NCI-H2107 treated with DMSO at 0.1 percent for 48 hours (cell line): ENCODE measurements around the gene DRG2.

Experiments
- DNase-seq: peaks from one replicate; lab custom pipeline; 2025; ENCODE audit not compliant: unreplicated experiment; lab: John Stamatoyannopoulos, UW

The DRG2 gene

DNA sequence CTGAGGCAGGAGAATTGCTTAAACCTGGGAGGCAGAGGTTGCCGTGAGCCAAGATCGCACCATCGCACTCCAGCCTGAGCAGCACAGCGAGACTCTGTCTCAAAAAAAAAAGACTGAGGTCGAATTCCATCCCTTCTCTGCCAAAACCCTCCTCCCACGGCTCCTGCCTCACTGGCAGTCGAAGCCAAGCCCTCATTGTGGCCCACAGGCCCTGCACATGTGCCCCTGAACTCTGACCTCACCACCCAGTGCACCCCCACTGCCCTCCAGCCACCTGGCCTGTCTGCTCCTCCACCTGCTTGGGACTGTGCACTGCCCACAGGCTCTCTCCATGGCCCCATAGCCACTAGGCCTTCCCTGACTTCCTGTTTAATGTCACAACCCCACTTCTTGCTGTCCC lies 27.8 kb downstream of the DRG2 start:
- no peak for DNase-seq

DNA sequence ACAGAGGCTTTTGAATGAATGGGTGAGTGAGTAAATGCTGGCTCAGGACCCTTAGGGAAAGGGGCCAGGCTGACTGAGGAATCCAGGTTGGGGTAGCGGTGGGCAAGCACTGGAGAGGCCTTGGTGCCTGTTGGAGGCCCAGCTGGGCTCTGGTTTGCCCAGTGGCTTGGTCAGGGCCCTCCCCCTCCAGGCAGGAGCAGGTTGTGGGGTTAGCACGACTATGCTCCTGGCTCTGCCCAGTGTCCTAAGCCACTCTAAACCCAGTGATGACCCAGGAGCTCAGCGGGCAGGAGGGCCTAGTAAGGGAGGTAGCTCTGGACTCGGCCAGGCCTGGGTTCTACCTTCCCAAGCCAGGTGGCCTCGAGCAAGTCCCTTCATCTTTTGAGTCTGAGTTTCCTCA lies 28.3 kb downstream of the DRG2 start:
- DNase-seq, result no peak

DNA sequence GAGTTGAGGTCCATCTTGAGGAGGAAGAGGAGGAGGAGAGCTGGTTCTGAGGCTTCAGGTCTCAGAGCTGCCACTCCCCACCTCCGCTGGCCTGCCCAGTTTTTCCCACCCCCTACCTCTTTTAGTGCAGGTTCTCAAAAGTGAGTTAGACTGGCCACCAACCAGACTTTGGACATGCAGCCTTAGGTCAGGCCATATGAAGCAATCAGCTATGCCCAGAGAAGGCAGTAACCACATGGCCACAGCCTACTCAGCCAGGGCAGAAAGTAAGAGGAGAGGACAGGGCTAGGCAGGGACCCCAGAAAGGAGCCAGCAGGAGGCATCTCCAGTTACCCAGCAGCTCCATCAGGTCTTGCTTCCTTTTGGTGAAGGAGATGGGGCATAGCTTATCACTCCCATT lies 29.8 kb downstream of the DRG2 start:
- no peak for DNase-seq

DNA sequence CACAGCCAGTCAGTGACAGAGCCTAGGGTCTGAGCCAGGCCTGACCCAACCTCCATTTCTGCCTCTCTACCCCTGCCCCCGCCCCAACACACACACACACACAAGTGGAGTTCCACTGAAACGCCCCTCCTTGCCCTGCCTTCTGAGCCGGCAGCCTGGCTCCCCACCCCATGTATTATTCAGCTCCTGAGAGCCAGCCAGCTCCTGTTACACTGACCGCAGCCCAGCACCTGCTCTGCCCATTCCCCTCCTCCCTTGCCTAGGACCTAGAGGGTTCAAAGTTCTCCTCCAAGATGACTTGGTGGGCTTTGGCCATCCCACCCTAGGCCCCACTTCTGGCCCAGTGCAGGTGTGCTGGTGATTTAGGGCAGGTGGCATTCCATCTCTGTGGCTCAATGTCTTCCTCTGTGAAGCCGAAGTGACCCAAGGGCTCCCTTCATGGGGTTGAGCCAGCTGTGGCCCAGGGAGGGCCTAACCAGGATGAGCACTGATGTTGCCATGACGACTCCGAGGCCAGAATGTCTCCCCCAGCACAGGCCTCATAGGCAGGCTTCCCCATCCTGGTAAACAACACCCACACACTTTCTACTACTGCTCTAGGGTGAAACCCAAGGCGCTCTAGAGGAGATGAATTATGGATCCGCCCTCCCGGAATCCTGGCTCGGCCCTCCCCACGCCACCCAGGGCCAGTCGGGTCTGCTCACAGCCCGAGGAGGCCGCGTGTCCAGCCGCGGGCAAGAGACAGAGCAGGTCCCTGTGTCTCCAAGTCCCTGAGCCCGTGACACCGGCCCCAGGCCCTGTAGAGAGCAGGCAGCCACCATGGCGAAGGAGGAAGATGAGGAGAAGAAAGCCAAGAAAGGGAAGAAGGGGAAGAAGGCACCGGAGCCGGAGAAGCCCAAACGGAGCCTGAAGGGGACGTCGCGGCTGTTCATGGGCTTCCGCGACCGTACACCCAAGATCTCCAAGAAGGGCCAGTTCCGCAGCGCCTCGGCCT lies 30.5 kb downstream of the DRG2 start:
- peak; percentile 50 for DNase-seq

DNA sequence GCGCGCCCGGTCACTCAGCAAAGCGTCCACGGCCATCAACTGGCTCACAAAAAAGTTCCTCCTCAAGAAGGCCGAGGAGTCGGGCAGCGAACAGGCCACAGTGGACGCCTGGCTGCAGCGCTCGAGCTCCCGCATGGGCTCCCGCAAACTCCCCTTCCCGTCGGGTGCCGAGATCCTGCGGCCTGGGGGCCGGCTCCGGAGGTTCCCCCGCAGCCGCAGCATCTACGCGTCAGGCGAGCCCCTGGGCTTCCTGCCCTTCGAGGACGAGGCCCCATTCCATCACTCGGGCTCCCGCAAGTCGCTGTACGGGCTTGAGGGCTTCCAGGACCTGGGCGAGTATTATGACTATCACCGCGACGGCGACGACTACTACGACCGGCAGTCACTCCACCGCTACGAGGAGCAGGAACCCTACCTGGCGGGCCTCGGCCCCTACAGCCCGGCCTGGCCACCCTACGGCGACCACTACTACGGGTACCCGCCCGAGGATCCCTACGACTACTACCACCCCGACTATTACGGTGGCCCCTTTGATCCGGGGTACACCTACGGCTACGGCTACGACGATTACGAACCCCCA lies 31.5 kb downstream of the DRG2 start:
- DNase-seq, result no peak

DNA sequence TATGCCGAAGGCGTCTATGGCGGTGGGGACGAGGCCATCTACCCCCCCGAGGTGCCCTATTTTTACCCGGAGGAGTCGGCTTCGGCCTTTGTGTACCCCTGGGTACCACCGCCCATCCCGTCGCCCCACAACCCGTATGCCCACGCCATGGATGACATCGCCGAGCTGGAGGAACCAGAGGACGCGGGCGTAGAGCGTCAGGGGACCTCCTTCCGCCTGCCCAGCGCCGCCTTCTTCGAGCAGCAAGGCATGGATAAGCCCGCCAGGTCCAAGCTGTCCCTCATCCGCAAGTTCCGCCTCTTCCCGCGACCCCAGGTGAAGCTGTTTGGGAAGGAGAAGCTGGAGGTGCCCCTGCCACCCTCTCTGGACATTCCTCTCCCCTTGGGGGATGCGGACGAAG lies 32.2 kb downstream of the DRG2 start:
- no peak for DNase-seq

DNA sequence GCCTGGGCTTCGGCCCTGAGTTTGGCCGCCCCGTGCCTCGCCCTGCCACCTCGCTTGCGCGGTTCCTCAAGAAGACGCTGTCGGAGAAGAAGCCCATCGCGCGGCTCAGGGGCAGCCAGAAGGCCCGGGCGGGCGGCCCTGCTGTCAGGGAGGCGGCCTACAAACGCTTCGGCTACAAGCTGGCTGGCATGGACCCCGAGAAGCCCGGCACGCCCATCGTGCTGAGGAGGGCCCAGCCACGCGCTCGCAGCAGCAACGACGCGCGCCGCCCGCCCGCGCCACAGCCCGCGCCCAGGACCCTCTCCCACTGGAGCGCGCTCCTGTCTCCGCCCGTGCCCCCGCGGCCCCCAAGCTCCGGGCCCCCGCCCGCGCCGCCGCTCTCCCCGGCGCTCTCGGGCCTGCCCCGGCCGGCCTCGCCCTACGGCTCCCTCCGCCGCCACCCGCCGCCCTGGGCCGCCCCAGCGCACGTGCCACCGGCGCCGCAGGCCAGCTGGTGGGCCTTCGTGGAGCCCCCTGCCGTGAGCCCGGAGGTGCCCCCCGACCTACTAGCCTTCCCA lies 32.8 kb downstream of the DRG2 start:
- DNase-seq, result no peak

DNA sequence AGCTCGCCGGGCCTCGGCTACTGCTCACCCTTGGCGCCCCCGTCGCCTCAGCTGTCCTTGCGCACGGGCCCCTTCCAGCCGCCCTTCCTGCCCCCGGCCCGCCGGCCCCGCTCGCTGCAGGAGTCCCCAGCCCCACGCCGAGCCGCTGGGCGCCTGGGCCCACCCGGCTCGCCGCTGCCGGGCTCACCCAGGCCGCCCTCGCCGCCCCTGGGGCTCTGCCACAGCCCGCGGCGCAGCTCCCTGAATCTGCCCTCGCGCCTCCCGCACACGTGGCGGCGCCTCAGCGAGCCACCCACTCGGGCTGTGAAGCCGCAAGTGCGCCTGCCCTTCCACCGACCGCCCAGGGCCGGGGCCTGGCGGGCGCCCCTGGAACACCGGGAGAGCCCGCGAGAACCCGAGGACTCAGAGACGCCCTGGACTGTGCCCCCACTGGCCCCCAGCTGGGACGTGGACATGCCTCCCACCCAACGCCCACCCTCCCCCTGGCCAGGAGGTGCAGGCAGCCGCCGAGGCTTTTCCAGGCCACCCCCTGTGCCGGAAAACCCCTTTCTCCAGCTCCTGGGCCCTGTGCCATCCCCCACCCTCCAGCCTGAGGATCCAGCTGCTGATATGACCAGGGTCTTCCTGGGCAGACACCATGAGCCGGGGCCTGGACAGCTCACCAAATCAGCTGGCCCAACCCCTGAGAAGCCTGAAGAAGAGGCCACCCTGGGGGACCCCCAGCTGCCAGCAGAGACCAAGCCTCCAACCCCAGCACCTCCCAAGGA lies 33.6 kb downstream of the DRG2 start:
- no peak for DNase-seq

DNA sequence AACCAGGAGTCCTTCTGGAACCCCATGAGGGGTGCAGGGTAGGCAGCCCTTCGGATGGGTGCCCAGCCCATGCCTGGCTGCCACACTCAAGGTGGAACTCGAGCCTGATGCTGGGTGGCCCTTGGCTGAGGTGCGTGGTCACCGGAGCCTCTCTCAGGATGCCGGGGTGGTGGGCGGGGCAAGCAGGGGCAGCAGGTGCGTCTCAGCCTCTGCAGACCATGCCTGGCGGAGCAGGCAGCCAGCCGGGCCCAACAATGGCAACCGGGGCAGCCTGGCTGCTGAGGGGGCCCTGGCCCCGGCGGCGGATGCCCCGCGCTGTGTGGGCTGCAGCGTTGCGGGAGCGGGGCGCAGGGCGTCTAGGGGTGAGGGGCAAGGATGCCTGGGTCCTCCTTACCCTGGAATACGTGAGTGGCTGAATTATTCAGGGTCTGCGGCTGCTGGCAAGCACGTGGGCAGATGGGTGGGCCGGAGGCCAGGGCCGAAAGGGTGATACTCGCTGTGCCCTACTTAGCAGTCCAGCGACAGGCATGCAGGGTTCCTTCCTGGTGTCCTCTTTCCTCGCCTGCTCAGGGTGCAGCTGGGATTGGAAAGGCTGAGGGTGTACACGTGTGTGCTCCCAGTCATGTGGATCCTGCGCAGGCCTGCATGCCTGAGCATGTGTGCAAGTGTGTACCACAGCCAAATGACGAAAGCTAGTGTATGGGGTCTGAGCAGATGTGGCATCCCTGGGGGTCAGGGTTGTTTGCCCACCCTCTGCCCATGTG lies 35.4 kb downstream of the DRG2 start:
- no peak for DNase-seq

DNA sequence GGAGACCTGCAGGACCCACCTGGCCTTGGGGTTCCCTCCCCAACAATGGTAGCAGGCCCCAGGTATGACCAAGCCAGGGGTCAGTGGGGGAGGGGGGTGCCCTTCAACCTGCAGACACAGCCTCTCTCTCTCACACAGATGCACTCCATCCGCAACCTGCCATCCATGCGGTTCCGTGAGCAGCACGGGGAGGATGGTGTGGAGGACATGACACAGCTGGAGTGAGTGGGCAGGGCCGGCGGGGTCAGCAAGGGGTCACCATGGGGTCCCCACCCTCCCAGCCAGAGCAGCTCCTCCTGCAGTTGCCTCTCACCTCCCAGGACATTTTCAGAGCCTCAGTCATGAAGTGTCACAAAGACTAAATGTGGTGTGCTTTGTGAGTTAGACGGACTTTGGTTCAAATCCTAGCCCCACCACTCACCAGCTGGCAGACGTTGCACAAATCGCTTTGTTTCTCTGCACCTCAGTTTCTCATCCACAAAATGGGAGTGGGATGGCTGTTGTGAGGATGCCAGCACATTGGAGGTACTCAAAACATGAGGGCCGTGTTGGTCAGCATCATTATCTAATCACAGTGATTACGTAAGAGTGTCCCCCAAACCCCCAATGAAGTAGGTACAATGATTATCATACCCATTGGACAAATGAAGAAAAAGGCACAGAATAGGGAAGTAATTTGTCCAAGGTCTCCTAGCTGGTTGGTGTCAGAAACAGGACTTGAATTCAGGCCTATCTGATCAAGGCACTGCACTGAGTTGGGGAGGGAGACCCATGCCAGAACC lies 36.8 kb downstream of the DRG2 start:
- no peak for DNase-seq

DNA sequence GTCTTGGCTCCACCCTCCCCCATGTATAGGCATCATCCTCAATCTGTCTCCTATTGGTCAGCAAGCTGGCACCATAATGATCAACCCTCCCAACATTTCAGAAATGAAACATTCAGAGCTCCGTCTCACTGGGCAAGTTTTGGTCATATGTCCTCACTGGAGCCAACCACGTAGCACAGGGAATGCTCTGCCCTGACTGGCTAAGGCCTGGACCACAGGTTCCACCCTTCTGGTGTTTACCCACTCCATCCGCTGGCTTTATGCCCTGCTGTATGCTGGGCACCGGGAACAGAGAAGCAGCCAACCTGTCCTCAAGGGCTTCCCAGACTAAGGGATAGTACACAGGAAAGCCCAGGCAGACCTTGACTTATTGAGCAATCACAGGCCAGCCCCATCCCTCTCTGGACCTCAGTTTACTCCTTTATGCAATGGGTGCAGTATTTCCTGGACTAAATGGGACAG lies 41.3 kb downstream of the DRG2 start:
- DNase-seq, result no peak

DNA sequence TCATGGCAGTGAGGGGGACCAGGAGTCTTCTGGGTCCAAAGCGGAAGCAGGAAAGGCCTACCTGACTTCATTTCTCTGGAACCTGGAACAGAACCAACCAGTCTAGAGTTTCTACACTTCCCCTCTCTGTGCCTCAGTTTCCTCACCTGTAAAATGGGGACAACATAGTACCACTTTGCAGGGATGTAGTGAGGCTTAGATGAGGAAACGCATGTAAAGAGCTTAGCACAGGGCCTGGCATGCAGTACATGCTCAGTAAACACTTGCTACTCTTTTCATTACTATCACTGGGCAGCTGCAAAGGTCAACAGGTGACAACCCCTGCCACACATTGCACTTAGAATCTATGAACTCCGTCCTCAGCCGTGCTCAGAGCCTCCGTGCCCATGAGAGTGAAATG lies 45.0 kb downstream of the DRG2 start:
- DNase-seq, result no peak

DNA sequence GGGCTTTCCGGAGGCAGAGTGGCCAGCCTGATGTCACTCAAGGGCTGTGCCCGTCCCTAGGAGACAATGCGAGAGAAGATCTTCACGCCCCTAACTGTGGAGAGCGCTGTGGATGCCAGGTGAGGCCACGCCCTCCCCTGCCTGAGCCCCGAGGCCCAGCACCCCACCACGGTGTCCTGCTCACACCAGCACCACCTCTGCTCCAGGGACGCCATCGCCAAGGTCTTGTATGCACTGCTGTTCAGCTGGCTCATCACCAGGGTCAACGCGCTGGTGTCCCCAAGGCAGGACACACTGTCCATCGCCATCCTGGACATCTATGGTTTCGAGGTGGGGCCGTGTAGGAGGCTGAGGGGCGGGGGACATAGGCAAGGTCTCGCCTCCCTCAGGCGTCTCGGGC lies 48.6 kb downstream of the DRG2 start:
- DNase-seq, result no peak

DNA sequence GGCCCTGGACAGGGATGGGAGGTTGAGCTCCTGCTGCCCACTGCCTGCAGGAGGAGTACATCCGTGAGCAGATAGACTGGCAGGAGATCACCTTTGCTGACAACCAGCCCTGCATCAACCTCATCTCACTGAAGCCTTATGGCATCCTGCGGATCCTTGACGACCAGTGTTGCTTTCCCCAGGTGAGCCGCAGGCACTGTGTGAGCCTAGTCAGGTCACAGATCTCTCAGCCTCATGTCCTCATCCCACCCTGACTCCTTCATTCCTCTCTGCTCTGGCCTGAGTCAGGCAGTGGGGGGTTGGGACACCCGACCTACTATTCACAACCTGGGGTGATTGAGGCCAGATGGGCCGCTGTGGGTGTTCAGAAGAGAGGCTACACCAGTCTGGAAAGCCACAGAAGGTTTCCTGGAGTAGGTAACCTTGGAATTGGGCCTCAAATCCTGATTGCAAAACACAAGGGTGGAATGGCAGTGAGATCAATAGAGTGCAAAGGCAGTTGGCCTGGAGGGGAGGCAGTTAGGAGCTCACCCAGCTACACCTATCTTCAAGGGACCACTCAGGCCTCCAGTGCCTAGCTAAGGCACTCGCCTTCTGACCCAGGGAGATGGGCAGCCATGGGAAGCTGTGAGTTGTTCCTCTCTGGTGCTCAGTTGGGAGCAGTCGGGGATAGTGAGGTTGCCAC lies 50.5 kb downstream of the DRG2 start:
- no peak for DNase-seq

DNA sequence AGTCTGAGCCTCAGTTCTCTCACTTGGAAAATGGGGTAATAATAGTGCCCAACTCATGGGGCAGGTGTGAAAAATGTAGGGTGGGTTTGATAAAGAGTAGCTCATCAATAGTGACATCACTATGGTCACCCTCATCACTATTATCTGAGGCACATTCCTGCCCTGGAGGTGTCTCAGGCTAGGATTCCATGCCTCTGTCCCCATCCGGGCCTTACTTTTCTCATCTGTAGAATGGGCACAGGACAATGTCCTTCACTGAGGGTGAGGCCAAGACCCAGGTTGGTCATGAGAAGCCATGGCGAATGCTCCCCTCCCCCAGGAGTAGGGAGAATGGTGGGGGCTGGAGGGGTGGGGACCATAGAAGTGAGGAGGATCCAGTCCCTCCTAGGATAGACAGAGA lies 51.3 kb downstream of the DRG2 start:
- DNase-seq, result no peak

DNA sequence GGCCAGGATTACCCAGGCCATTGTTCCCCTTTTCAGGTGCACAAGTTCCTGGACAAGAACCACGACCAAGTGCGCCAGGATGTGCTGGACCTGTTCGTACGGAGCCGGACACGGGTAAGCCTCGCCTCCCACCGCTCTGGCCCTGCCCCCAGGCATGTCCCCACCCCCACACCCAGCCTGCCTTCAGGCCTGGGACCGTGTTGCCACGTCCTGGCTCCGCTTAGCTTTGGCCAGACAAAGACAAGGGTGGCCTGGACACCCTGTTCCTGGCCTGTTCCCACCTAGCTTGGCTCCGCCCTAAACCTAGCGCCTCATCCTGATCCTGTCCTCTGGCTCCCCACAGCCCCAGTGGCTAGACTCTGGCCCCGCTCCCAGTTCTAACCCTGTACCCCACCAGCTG lies 51.8 kb downstream of the DRG2 start:
- DNase-seq, result no peak

DNA sequence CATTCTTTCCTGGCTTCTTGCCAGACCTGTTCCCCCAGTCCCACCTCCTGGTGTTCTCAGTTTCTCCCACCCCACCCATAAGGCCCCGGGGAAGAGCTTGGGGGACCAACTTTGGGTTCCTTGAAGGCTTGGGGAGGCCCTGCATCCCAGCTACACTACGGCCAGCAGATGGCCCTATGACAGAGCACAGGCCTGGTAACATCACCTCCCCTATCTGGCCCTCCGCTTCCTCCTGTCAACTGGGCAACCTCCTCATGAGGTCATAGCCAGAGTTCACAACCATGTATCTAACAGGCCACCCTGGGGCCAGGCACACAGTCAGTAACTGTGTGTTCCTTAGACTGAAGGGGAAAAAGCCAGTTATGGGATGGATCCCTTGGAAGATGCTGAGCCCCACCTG lies 52.2 kb downstream of the DRG2 start:
- no peak for DNase-seq

DNA sequence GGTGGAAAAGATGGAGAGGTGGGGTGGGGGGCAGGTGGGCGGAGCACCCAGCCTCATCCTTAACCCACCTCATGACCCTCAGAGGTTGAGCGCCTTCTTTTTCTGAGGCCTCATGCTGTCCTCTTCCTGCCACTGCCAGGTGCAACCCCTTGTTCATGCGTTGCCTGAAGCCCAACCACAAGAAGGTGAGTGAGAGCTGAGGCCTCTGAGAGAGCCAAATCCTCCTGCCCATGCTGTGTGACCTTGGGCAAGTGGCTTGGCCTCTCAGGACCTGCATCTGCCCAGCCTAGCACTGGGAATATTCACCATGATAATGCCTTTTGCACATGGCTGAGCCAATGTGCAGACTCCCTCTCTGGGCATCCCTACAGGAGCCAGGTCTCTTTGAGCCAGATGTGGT lies 52.9 kb downstream of the DRG2 start:
- DNase-seq, result no peak

DNA sequence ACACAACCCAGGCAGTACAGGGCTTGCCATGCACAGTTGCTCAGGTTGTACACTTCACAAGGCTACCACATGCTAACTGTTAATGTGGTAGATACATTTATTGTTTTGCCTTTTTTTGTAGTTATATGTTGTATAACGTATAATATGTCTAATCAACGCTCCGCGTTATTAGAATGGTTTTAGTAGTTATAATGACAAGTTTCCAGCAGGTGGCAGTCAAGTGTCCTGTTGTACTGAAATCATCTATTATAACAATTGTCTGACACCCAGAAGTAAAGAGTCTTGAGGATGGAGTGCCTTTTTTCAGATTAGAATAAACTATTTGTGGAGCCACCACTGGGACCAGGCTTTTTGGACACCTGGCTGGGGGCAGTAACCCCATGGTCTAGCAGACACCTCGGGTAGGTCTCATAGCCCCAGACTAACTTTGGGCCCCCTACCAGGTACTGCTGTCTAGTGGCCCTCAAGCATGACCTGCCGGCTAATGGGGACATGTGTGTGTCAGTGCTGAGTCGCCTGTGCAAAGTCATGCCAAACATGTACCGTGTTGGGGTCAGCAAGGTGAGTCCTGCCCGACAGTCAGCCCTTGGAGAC lies 53.6 kb downstream of the DRG2 start:
- peak; percentile 19 for DNase-seq
